ENCODE data around the gene HENMT1.
A peak's percentile ranks its signal among the peaks of the same experiment; 100 is the strongest.
"Not testable (repeated sequence)": the region's sequence is repeated elsewhere in the genome, so short reads cannot be mapped to it uniquely, and the experiment has no call there.

Gene HENMT1

GRCh38 chr1:108661030-108661609 is at the start of gene HENMT1:
Gene HENMT1 (minus strand): TSS chr1:108661093. CDS start chr1:108659884, 1,209 bp downstream.
- peak within 1 kb of the TSS; percentile 86 to 90 for H3K4me3 Mint-ChIP-seq
- H3K27ac Mint-ChIP-seq = peak within 1 kb of the TSS; percentile 98
- no peaks in the 10 kb centered on the region for H3K27me3 Mint-ChIP-seq
- peaks cover 13 to 15% of the 10 kb centered on the region in 2 donors for H3K4me1 Mint-ChIP-seq
- peak; percentile 89 to 90 for ATAC-seq (replicated peaks)
- DNase-seq = peak; percentile 78
- no peaks in the 10 kb centered on the region for H3K9me3 Mint-ChIP-seq
- peaks cover 0 to 3% of the 10 kb centered on the region in 2 donors for H3K36me3 Mint-ChIP-seq

- Mint-ChIP-seq H3K4me3 (no peak overlapping the region), H3K27ac (no peak overlapping the region), H3K27me3 (peaks cover 0 to 8% of the 10 kb centered on the region in 2 donors), H3K4me1 (no peaks in the 10 kb centered on the region), H3K9me3 (no peaks in the 10 kb centered on the region), H3K36me3 (no peaks in the 10 kb centered on the region)
- peak; percentile 61 to 64 for ATAC-seq (replicated peaks)
- no peak for DNase-seq
These were observed 48.1 kb upstream of the HENMT1 start for GRCh38 chr1:108708691-108709660.

GRCh38 chr1:108706643-108707042 is 45.8 kb upstream of the HENMT1 start:
- H3K4me3 Mint-ChIP-seq = no peak overlapping the region
- H3K4me1 Mint-ChIP-seq = no peaks in the 10 kb centered on the region
- DNase-seq (no peak), ATAC-seq (replicated peaks) (no peak)
- H3K9me3 Mint-ChIP-seq = no peaks in the 10 kb centered on the region
- no peak overlapping the region for H3K27ac Mint-ChIP-seq
- H3K27me3 Mint-ChIP-seq = no peaks in the 10 kb centered on the region
- H3K36me3 Mint-ChIP-seq = peaks cover 0 to 7% of the 10 kb centered on the region in 2 donors

- Mint-ChIP-seq H3K36me3 (peaks cover 8 to 16% of the 10 kb centered on the region in 2 donors), H3K27me3 (no peaks in the 10 kb centered on the region), H3K4me3 (no peak overlapping the region), H3K27ac (no peak overlapping the region), H3K4me1 (peaks cover 6 to 8% of the 10 kb centered on the region in 2 donors), H3K9me3 (no peaks in the 10 kb centered on the region)
- no peak for ATAC-seq (replicated peaks)
- no peak for DNase-seq
These were observed 43.6 kb upstream of the HENMT1 start for GRCh38 chr1:108704496-108704895.

GRCh38 chr1:108703939-108704338 is 43.0 kb upstream of the HENMT1 start:
- Mint-ChIP-seq H3K27me3 (no peaks in the 10 kb centered on the region), H3K36me3 (peaks cover 13 to 22% of the 10 kb centered on the region in 2 donors), H3K9me3 (no peaks in the 10 kb centered on the region), H3K4me1 (peaks cover 11 to 13% of the 10 kb centered on the region in 2 donors), H3K4me3 (no peak overlapping the region), H3K27ac (no peak overlapping the region)
- peak; percentile 8 to 23 for ATAC-seq (replicated peaks)
- DNase-seq = no peak

- not testable (repeated sequence) for H3K9me3 Mint-ChIP-seq; DNase-seq; H3K4me3 Mint-ChIP-seq; H3K27me3 Mint-ChIP-seq; ATAC-seq (replicated peaks)
- peak overlapping the region; percentile 14 for H3K27ac Mint-ChIP-seq
- H3K4me1 Mint-ChIP-seq = peaks cover 11 to 13% of the 10 kb centered on the region in 2 donors
- peaks cover 21 to 34% of the 10 kb centered on the region in 2 donors for H3K36me3 Mint-ChIP-seq
These were observed 41.2 kb upstream of the HENMT1 start for GRCh38 chr1:108702109-108702508.

GRCh38 chr1:108701176-108701849 is 40.4 kb upstream of the HENMT1 start:
- H3K4me1 Mint-ChIP-seq = peaks cover 11 to 13% of the 10 kb centered on the region in 2 donors

GRCh38 chr1:108699375-108700332 is 38.8 kb upstream of the HENMT1 start:
- Mint-ChIP-seq H3K4me3 (no peak overlapping the region), H3K4me1 (peaks cover 13 to 19% of the 10 kb centered on the region in 2 donors), H3K27me3 (no peaks in the 10 kb centered on the region), H3K27ac (peak overlapping the region; percentile 4), H3K36me3 (peaks cover 24 to 43% of the 10 kb centered on the region in 2 donors), H3K9me3 (no peaks in the 10 kb centered on the region)
- ATAC-seq (replicated peaks) = peak in 1 of 2 donors; percentile 31
- DNase-seq = no peak

More at GRCh38 chr1:108701176-108701849, 40.4 kb upstream of the HENMT1 start:
- no peak for ATAC-seq (replicated peaks)
- Mint-ChIP-seq H3K27ac (no peak overlapping the region), H3K27me3 (no peaks in the 10 kb centered on the region), H3K9me3 (no peaks in the 10 kb centered on the region), H3K36me3 (peaks cover 21 to 37% of the 10 kb centered on the region in 2 donors), H3K4me3 (no peak overlapping the region)
- DNase-seq = no peak

GRCh38 chr1:108695535-108695934 is 34.6 kb upstream of the HENMT1 start:
- peak overlapping the region; percentile 65 for H3K27ac Mint-ChIP-seq
- no peak for ATAC-seq (replicated peaks)
- peak overlapping the region; percentile 25 to 53 for H3K4me3 Mint-ChIP-seq
- H3K4me1 Mint-ChIP-seq = peaks cover 22 to 34% of the 10 kb centered on the region in 2 donors
- no peaks in the 10 kb centered on the region for H3K27me3 Mint-ChIP-seq
- peaks cover 36 to 52% of the 10 kb centered on the region in 2 donors for H3K36me3 Mint-ChIP-seq
- no peaks in the 10 kb centered on the region for H3K9me3 Mint-ChIP-seq
- DNase-seq = no peak

- Mint-ChIP-seq H3K4me1 (peaks cover 13 to 25% of the 10 kb centered on the region in 2 donors), H3K27ac (peak overlapping the region; percentile 99), H3K36me3 (peaks cover 23 to 32% of the 10 kb centered on the region in 2 donors), H3K9me3 (no peaks in the 10 kb centered on the region), H3K4me3 (peak overlapping the region; percentile 96 to 100), H3K27me3 (no peaks in the 10 kb centered on the region)
- peak; percentile 53 for DNase-seq
- ATAC-seq (replicated peaks) = peak; percentile 69 to 70
These were observed 32.1 kb upstream of the HENMT1 start for GRCh38 chr1:108692724-108693655.

GRCh38 chr1:108691942-108692723 is 31.2 kb upstream of the HENMT1 start, which contains the start of gene PRPF38B:
Gene PRPF38B (plus strand): TSS chr1:108692310. CDS start chr1:108692592, 282 bp downstream.
- Mint-ChIP-seq H3K36me3 (peaks cover 18 to 25% of the 10 kb centered on the region in 2 donors), H3K27me3 (no peaks in the 10 kb centered on the region), H3K27ac (peak within 1 kb of the TSS; percentile 99), H3K4me3 (peak within 1 kb of the TSS; percentile 96 to 100), H3K4me1 (peaks cover 13 to 25% of the 10 kb centered on the region in 2 donors), H3K9me3 (no peaks in the 10 kb centered on the region)
- ATAC-seq (replicated peaks) (peak; percentile 93), DNase-seq (peak; percentile 88)

Measured in stimulated activated naive B cell treated with anti-CD40 and anti-IgM and Interleukin-4, amounts not matched to agents 10 μg/mL and 1 μg/mL and 100 μg/mL, for 72 hours (primary cell).